SIG-M5 treated with dmso at 0.1 percent for 504 hours (cell line): ENCODE data around the gene SDC3.

Experiments
- DNase-seq: peaks from one replicate; lab custom pipeline; 2025; ENCODE audit not compliant: unreplicated experiment; lab: John Stamatoyannopoulos, UW

Gene SDC3

GRCh38 chr1:30823969-30824735 is 84.4 kb downstream of the SDC3 start:
- peak; percentile 83 for DNase-seq

GRCh38 chr1:30823627-30823968 is 85.0 kb downstream of the SDC3 start:
- DNase-seq, result no peak

GRCh38 chr1:30822966-30823581 is 85.5 kb downstream of the SDC3 start:
- DNase-seq, result peak; percentile 52

GRCh38 chr1:30822006-30822405 is 86.6 kb downstream of the SDC3 start:
- no peak for DNase-seq

GRCh38 chr1:30820299-30820698 is 88.3 kb downstream of the SDC3 start:
- DNase-seq, result no peak
